Measurements from ENCODE around the gene CFAP20DC. TPM values are rescaled to one million over a fixed set of nuclear protein-coding genes. Genes with fewer than 3 reads are reported as not detected.
"Not testable (repeated sequence)": the region's sequence is repeated elsewhere in the genome, so short reads cannot be mapped to it uniquely, and the experiment has no call there.

CFAP20DC gene
- total RNA-seq, 1 experiment from 2014 or later = 2.9 TPM

DNA sequence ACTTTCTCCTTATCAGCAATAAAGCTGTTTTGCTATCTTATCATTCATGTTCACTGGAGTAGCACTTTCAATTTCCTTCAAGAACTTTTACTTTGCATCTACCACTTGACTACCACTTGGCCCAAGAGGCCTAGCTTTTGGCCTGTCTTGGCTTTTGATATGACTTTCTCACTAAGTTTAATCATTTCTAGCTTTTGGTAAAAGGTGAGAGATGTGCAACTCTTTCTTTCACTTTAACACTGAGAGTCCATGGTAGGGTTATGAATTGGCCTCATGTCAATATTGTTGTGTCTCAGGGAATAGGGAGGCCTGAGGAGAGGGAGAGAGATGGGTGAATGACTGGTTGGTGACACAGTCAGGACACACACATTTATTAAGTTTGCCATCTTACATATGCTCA is 352.3 kb downstream of the CFAP20DC start (continued):
- TF ChIP-seq CTCF (IDR thresholded peaks at IDR 0.05 in 2 of 3, conservative IDR thresholded peaks at IDR 0.05 in 1 of 3; ENCODE audit: borderline replicate concordance in 1 of 3, insufficient read depth in 1 of 3, low read depth in 2 of 3, low read length in 2 of 3) = no peak

DNA sequence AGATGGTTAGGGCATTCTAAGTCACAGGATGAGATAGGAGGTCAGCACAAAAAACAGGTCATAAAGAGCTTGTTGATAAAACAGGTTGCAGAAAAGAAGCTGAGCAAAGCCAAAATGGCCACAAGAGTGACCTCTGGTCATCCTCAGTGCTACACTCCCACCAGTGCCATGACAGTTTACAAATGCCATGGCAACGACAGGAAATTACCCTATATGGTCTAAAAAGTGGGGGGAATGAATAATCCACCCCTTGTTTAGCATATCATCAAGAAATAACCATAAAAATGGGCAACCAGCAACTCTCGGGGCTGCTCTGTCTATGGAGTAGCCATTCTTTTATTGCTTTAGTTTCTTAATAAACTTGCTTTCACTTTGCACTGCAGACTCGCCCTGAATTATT is 353.0 kb downstream of the CFAP20DC start:
- ATAC-seq; H3K9me3 ChIP-seq (ENCODE audit: control insufficient read depth in 1 of 2, insufficient read depth in 1 of 2, low read depth in 1 of 2, low read length in 2 of 2); H3K4me2 ChIP-seq (ENCODE audit: low read length); H3K36me3 ChIP-seq (ENCODE audit: control insufficient read depth in 1 of 2, insufficient read depth in 2 of 2, low read length in 2 of 2); H3K79me2 ChIP-seq (ENCODE audit: insufficient read depth, low read length); BruUV-seq (replicated peaks); POLR2A ChIA-PET; intact Hi-C loops (cut with micrococcal nuclease); H3K9me2 ChIP-seq (ENCODE audit: insufficient read depth); H3K4me3 ChIP-seq (replicated peaks in 1 of 2; ENCODE audit: low read depth in 1 of 2, low read length in 2 of 2); H3K9ac ChIP-seq (ENCODE audit: low read length); H2AFZ ChIP-seq (ENCODE audit: low read depth, low read length, poor library complexity, severe bottlenecking); H3K27me3 ChIP-seq (ENCODE audit: insufficient read depth, low read length); CTCF ChIA-PET; H4K20me1 ChIP-seq (ENCODE audit: insufficient read depth); H3K27ac ChIP-seq (ENCODE audit: low read depth, low read length); RAD21 ChIA-PET (ENCODE audit: low non-redundant PET in 1 of 2, low total read pairs in 2 of 2, uncharacterized antibody in 2 of 2, unreplicated experiment in 2 of 2); H3K4me1 ChIP-seq (ENCODE audit: control insufficient read depth in 1 of 2, insufficient read depth in 2 of 2, low read length in 2 of 2); DNase-seq (ENCODE audit: low read depth, low spot score): not testable (repeated sequence)

- H3K27me3 ChIP-seq (ENCODE audit: insufficient read depth, low read length) = no peaks in the 10 kb centered on the region
- no peaks in the 10 kb centered on the region for H3K4me1 ChIP-seq (ENCODE audit: control insufficient read depth in 1 of 2, insufficient read depth in 2 of 2, low read length in 2 of 2)
- H3K27ac ChIP-seq (ENCODE audit: low read depth, low read length) = no peak overlapping the region
- intact Hi-C loops (cut with micrococcal nuclease) = no loop called here
- no peak overlapping the region for H3K4me2 ChIP-seq (ENCODE audit: low read length)
- no peak for ATAC-seq
- BruUV-seq (replicated peaks) = no TSS peak
- RAD21 ChIA-PET (ENCODE audit: low non-redundant PET in 1 of 2, low total read pairs in 2 of 2, uncharacterized antibody in 2 of 2, unreplicated experiment in 2 of 2) = no interaction called here
- no peak for DNase-seq (ENCODE audit: low read depth, low spot score)
- POLR2A ChIA-PET = no interaction called here
- no peak overlapping the region for H2AFZ ChIP-seq (ENCODE audit: low read depth, low read length, poor library complexity, severe bottlenecking)
- no peaks in the 10 kb centered on the region for H3K9me2 ChIP-seq (ENCODE audit: insufficient read depth)
- no peaks in the 10 kb centered on the region for H3K36me3 ChIP-seq (ENCODE audit: control insufficient read depth in 1 of 2, insufficient read depth in 2 of 2, low read length in 2 of 2)
- H3K9me3 ChIP-seq (ENCODE audit: control insufficient read depth in 1 of 2, insufficient read depth in 1 of 2, low read depth in 1 of 2, low read length in 2 of 2) = peaks cover 4 to 6% of the 10 kb centered on the region in 2 experiments; a peak in 2 of 4 replicates
- CTCF ChIA-PET = no interaction called here
- no peak overlapping the region for H3K4me3 ChIP-seq (replicated peaks in 1 of 2; ENCODE audit: low read depth in 1 of 2, low read length in 2 of 2)
- H3K9ac ChIP-seq (ENCODE audit: low read length) = no peak overlapping the region
- H4K20me1 ChIP-seq (ENCODE audit: insufficient read depth) = no peaks in the 10 kb centered on the region
- H3K79me2 ChIP-seq (ENCODE audit: insufficient read depth, low read length) = no peaks in the 10 kb centered on the region
- TF ChIP-seq, protein P1, sequence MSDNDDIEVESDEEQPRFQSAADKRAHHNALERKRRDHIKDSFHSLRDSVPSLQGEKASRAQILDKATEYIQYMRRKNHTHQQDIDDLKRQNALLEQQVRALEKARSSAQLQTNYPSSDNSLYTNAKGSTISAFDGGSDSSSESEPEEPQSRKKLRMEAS (IDR thresholded peaks at IDR 0.05) = no peak
- TF ChIP-seq TCF7L2 (IDR thresholded peaks at IDR 0.05; ENCODE audit: borderline replicate concordance, extremely low read depth, insufficient read depth, insufficient read length) (no peak), POLR2AphosphoS5 (IDR thresholded peaks at IDR 0.05; ENCODE audit: low read depth, low read length) (no peak), ELF1 (IDR thresholded peaks at IDR 0.05; ENCODE audit: borderline replicate concordance, low read depth) (no peak), EZH2 (IDR thresholded peaks at IDR 0.05) (no peak), RAD21 (IDR thresholded peaks at IDR 0.05; ENCODE audit: low read depth) (no peak), FOSL1 (IDR thresholded peaks at IDR 0.05; ENCODE audit: low read depth) (no peak), ZBTB33 (IDR thresholded peaks at IDR 0.05; ENCODE audit: extremely low read depth, insufficient replicate concordance, low read length) (no peak), EZH2phosphoT487 (IDR thresholded peaks at IDR 0.05; ENCODE audit: borderline replicate concordance) (no peak)
Observed at GRCh38 chr3:58696093-58696492, 353.7 kb downstream of the CFAP20DC start.

All from HCT116 (cell line).